K562 (cell line): Measurements from ENCODE around the gene HSF4. TPM values are rescaled to one million over a fixed set of nuclear protein-coding genes. Genes with fewer than 3 reads are reported as not detected.
A peak's percentile ranks its signal among the peaks of the same experiment; 100 is the strongest.

ENCODE experiments used
- ATAC-seq: fragments of 200-7000 bp; cut with Tn5 transposase; 3 replicates; pipeline ENCODE4 v1.9.1; 2020; ENCODE audit warnings: moderate library complexity
- BruUV-seq: library from RNA; stranded (reverse); fragments of 400-500 nt; replicated peaks from 2 replicates; lab custom pipeline; 2021; lab: Mats Ljungman, UMichigan
- CTCF ChIA-PET: fragments of 300-600 bp; formaldehyde crosslinking; extraction: SDS; loops from one replicate; lab custom pipeline; 2021; ENCODE audit warnings: low intra/inter-chr PET ratio; lab: Yijun Ruan, JAX
- POLR2A ChIA-PET: fragments of 300-600, 350-650 bp; sonication (Branson Sonifier 250); formaldehyde crosslinking; extraction: SDS; loops from one replicate; lab custom pipeline; 2021; ENCODE audit warnings: antibody characterized with exemption, inconsistent platforms; lab: Yijun Ruan, JAX
- DNase-seq, 4 experiments: peaks; one replicate each; pipeline versions ENCODE4 v3.0.0 to v3.0.0-alpha.2; 2011 to 2018; ENCODE audit warnings: low spot score in 3 of 4, mixed read lengths in 3 of 4; ENCODE audit errors: extremely low read depth in 1 of 4
- FAIRE-seq: peaks from 2 replicates; lab custom pipeline; 2011; peaks lifted over from hg19 to GRCh38; lab: Jason Lieb, UNC
- H2AFZ ChIP-seq: 2 replicates; pipeline ENCODE4 v1.6.0; 2011; ENCODE audit warnings: low read depth, low read length, control low read depth, inconsistent platforms
- H3K27ac ChIP-seq: fragments of 200-600 bp; 3 replicates; pipeline ENCODE4 v1.8.0; 2011; ENCODE audit warnings: low read depth, mild to moderate bottlenecking, control low read depth, inconsistent platforms, low read length, moderate library complexity, mixed read lengths; ENCODE audit errors: extremely low read depth
- H3K27me3 ChIP-seq, 2 experiments: fragments of 300-600 bp in 1 of 2; 2 replicates in 1 of 2; 3 replicates in 1 of 2; pipeline versions ENCODE4 v1.6.0 to v1.8.0; 2011; ENCODE audit warnings: inconsistent platforms in 2 of 2, low read length in 2 of 2, mild to moderate bottlenecking in 1 of 2, mixed read lengths in 1 of 2, moderate library complexity in 1 of 2; ENCODE audit not compliant: control insufficient read depth in 2 of 2, insufficient read depth in 2 of 2
- H3K36me3 ChIP-seq: fragments of 300-600 bp; 3 replicates; pipeline ENCODE4 v1.8.0; 2011; ENCODE audit warnings: mild to moderate bottlenecking, low read length, inconsistent platforms; ENCODE audit not compliant: control insufficient read depth, insufficient read depth
- H3K4me1 ChIP-seq, 2 experiments: fragments of 200-600 bp in 1 of 2; replicated peaks in 1 of 2; 2 replicates in 1 of 2; 3 replicates in 1 of 2; pipeline versions ENCODE4 v1.5.1 to v1.8.0; 2011; ENCODE audit warnings: inconsistent platforms in 2 of 2, low read length in 2 of 2, mild to moderate bottlenecking in 1 of 2, mixed read lengths in 1 of 2, moderate library complexity in 1 of 2; ENCODE audit not compliant: control insufficient read depth in 2 of 2, insufficient read depth in 2 of 2
- H3K4me2 ChIP-seq: 2 replicates; pipeline ENCODE4 v1.6.1; 2011; ENCODE audit warnings: low read length, control low read depth, inconsistent platforms, mixed read lengths; ENCODE audit not compliant: insufficient read depth
- H3K4me3 ChIP-seq: fragments of 200-600 bp; sonication (generic), shearing (Covaris generic); 2 replicates; pipeline ENCODE4 v1.5.1; 2016; ENCODE audit warnings: control low read depth, inconsistent platforms
- H3K79me2 ChIP-seq: fragments of 200-600 bp; 3 replicates; pipeline ENCODE4 v1.8.0; 2011; ENCODE audit warnings: low read length, inconsistent platforms; ENCODE audit not compliant: control insufficient read depth, insufficient read depth
- H3K9ac ChIP-seq, 2 experiments: 2 replicates each; pipeline versions ENCODE4 v1.6.0 to v1.6.1; 2011; ENCODE audit warnings: low read depth in 2 of 2, low read length in 2 of 2, control low read depth in 1 of 2, inconsistent platforms in 1 of 2, mild to moderate bottlenecking in 1 of 2, mixed read lengths in 1 of 2; ENCODE audit not compliant: insufficient read depth in 1 of 2
- H3K9me1 ChIP-seq: one replicate; pipeline ENCODE4 v1.6.0; 2011; ENCODE audit warnings: inconsistent platforms, mild to moderate bottlenecking, low read length, moderate library complexity; ENCODE audit not compliant: control insufficient read depth, insufficient read depth
- H3K9me3 ChIP-seq: replicated peaks from 2 replicates; pipeline ENCODE4 v1.5.1; 2011; ENCODE audit warnings: low read depth, low read length, inconsistent platforms; ENCODE audit not compliant: control insufficient read depth, insufficient read depth
- H4K20me1 ChIP-seq: replicated peaks from 2 replicates; pipeline ENCODE4 v1.6.1; 2011; ENCODE audit warnings: low read length, inconsistent platforms, mixed read lengths; ENCODE audit not compliant: control insufficient read depth, insufficient read depth
- E2F6 ChIP-seq, 2 experiments: IDR thresholded peaks; 2 replicates each; pipeline ENCODE4 v1.6.1; 2011; ENCODE audit warnings: borderline replicate concordance in 1 of 2, control low read depth in 1 of 2, low read depth in 1 of 2, low read length in 1 of 2, mild to moderate bottlenecking in 1 of 2, mixed read lengths in 1 of 2, moderate library complexity in 1 of 2; ENCODE audit not compliant: insufficient read depth in 1 of 2, insufficient read length in 1 of 2, poor library complexity in 1 of 2, severe bottlenecking in 1 of 2; ENCODE audit errors: extremely low read depth in 1 of 2
- GTF3C2 ChIP-seq: IDR thresholded peaks from 3 replicates; pipeline ENCODE4 v1.6.1; 2011; ENCODE audit warnings: borderline replicate concordance, mild to moderate bottlenecking, moderate library complexity; ENCODE audit not compliant: insufficient read length; ENCODE audit errors: extremely low read depth
- WGBS: fragments of 100-300 bp; shearing (Covaris generic); methylation state at CpG from one replicate; pipeline ENCODE4 v1.1.6; 2016; ENCODE audit warnings: low coverage, mixed read lengths; ENCODE audit not compliant: insufficient coverage; ENCODE audit errors: missing lambda C conversion rate; 5-methylcytosine and 5-hydroxymethylcytosine counted together
- in situ Hi-C: fragments of 300-500 bp; cut with MboI; formaldehyde crosslinking; loops from 4 replicates; pipeline ENCODE4 v1.15.0; 2018; ENCODE audit warnings: inconsistent platforms, mixed read lengths
- intact Hi-C: fragments of 100-400 bp; cut with micrococcal nuclease; formaldehyde crosslinking; loops from 2 replicates; pipeline ENCODE4 v1.14.2; 2022
- polyA plus RNA-seq, 8 experiments: library from polyadenylated mRNA; depleted of rRNA in 4 of 8; stranded (reverse) in 5 of 8; unstranded in 3 of 8; fragments of >200 nt; fragmentation: Nextera tagmentation in 2 of 8; fragmentation: Illumina TruSeq in 1 of 8; extraction: Ambion mirVana in 2 of 8; extraction: Trizol in 1 of 8; gene quantifications; 2 replicates each; pipeline versions ENCODE4 v1.2.1 to v1.2.3, GENCODE V29; 2011 to 2014; ENCODE audit warnings: inconsistent platforms in 1 of 8, missing spikeins in 1 of 8
- total RNA-seq, 7 experiments: library from RNA; depleted of rRNA in 6 of 7; stranded (reverse); fragments of >200 nt in 6 of 7; fragmentation: Illumina TruSeq in 2 of 7; extraction: Trizol in 2 of 7; gene quantifications; 2 replicates each; pipeline versions ENCODE4 v1.2.1 to v1.2.3, GENCODE V29; 2011 to 2021; ENCODE audit warnings: low replicate concordance in 1 of 7

HSF4 gene
- total and polyA plus RNA-seq, 9 of the 15 experiments (the other 6 are each of a cell fraction or from before 2014, with no cell fraction given): 0.50 to 35.4 (median 8.8) TPM; not detected in 1

DNA sequence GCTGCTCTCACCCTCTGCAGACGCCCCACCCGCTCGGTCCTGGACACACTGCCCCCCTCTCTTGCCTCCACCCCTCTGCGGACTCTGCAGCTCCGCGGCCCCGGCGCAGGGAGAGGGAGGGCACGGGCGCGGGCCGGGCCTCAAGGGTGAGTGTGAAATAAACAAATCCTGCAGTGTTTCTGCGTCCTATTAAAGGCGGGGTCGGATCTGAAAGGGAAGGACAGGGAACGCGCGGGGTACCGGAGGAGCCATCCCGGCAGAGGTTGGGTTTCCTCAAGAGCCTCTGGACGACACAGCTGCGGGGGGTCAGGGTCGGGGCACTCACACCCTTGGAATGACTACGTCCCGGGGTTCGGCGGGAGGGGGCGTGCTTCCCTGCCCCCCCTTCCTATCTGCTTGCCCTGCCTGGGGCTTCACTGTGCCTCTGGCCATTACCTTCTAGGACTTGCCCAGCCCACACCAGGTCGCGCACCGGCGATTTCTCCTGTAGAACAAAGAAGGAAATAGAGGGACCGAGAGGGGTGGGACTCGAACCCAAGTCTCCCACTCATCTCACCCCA, 466 bp upstream of the HSF4 start:
- no peak for FAIRE-seq

More for the DNA sequence above, 466 bp upstream of the HSF4 start:
- H3K9ac ChIP-seq: peak overlapping the region in 1 of 2 experiments; percentile 80; a peak in 2 of 4 replicates
- peaks cover 24% of the 10 kb centered on the region for H3K79me2 ChIP-seq
- H3K4me3 ChIP-seq: no peak overlapping the region
- POLR2A ChIA-PET: no interaction called here
- H3K27me3 ChIP-seq: no peaks in the 10 kb centered on the region
- BruUV-seq: no TSS peak
- peaks cover 13% of the 10 kb centered on the region; the same call in 2 of the 3 replicates for H3K36me3 ChIP-seq
- TF ChIP-seq GTF3C2: peak; percentile 12
- TF ChIP-seq E2F6 (IDR thresholded peaks at IDR 0.05; ENCODE audit: borderline replicate concordance in 1 of 2, extremely low read depth in 1 of 2, insufficient read depth in 1 of 2, insufficient read length in 1 of 2, low read depth in 1 of 2, low read length in 1 of 2, poor library complexity in 1 of 2, severe bottlenecking in 1 of 2): no peak
- TF ChIP-seq, all 486 proteins: peak for 1
- Histone ChIP-seq H3K4me1 (peaks cover 14 to 84% of the 10 kb centered on the region in 2 experiments), H3K9me1 (no peaks in the 10 kb centered on the region), H3K27ac (peak overlapping the region; percentile 41; the same call in 1 of the 3 replicates), H4K20me1 (no peaks in the 10 kb centered on the region), H3K4me2 (no peak overlapping the region; the same call in 1 of the 2 replicates), H3K9me3 (no peaks in the 10 kb centered on the region), H2AFZ (peak overlapping the region; percentile 40; the same call in 1 of the 2 replicates)
- DNase-seq: no peak
- intact Hi-C loops: no loop called here
- in situ Hi-C loops: loop anchor here (25.0 kb wide), 1 partner anchor 202 kb away; the partner anchor contains the start of gene CES3
- ATAC-seq: peak; percentile 0; the same call in 1 of the 3 replicates
- 72% methylated on average over 24 of the region's 34 CpGs for WGBS
- CTCF ChIA-PET: interaction anchor here (0.7 kb wide), 1 partner anchor 13 kb away, joined by 4 read pairs; the partner anchor contains the start of gene B3GNT9
